Stimulated activated CD8-positive, alpha-beta memory T cell treated with anti-CD3 and anti-CD28 coated beads, Interleukin-2, amount 100 ng/mL, for 48 hours (primary cell): ENCODE results near the gene SIMC1.
"Not testable (repeated sequence)": the region's sequence is repeated elsewhere in the genome, so short reads cannot be mapped to it uniquely, and the experiment has no call there.

Source experiments
- DNase-seq, 2 donors: peaks; one replicate each; pipeline ENCODE4 v3.0.0-alpha.2; 2020; ENCODE audit warnings: low read depth in 2 of 2

SIMC1 gene

GRCh38 chr5:176237971-176238644 lies at the start of gene SIMC1:
Gene SIMC1 (plus strand): TSS chr5:176238424. CDS start chr5:176238509, 85 bp downstream.
- DNase-seq = peak; percentile 15 to 30

DNA sequence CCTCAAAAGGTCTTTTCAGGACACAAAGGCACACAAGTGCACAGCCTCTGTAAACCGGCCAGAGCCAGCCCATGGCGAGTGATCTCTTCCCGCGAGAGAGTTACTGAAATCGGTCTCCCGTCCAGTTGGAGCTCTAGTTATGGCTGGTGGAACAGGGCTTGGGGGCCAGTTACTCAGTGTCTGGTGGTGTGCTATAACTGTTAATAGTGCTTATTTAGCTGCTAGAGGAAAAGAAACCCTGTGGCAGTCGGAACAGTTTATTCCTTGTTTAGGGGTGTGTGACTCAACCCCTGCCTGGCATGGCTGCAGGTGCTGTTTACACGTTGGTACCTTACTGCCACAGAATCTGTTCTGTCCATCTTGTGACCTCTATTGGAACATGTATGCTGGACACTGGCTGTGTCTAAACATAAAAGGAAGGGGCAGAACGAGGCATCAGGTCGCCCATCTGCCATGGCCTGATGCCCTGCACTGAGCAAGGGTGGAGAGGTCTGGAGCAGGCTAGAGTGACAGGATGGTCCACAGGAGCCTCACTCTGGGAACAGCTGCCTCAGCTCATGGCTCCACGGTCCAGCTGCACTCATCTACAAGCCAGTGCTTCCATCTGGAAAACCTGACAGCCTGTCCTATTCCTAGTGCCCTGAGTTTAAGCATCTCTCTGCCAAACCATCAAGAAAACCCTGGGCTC lies 49.6 kb upstream of the SIMC1 start:
- no peak for DNase-seq

DNA sequence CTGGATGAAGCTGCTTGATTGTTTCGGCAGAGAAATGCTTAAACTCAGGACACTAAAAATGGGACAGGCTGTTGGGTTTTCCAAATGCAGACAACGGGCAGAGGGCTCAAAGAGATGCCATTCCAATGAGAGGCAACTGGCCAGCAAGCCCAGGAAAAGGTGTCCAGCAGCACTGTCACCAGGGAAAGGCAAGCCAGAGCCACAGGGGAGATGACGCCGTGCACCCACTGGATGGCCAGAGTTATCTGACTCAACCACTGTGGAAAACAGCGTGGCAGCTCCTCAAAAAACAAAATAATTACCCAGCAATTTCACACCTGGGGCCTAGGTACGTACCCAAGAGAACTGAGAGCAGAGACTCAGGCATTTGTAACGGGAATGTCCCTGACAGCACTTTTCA lies 48.4 kb upstream of the SIMC1 start:
- DNase-seq = no peak

DNA sequence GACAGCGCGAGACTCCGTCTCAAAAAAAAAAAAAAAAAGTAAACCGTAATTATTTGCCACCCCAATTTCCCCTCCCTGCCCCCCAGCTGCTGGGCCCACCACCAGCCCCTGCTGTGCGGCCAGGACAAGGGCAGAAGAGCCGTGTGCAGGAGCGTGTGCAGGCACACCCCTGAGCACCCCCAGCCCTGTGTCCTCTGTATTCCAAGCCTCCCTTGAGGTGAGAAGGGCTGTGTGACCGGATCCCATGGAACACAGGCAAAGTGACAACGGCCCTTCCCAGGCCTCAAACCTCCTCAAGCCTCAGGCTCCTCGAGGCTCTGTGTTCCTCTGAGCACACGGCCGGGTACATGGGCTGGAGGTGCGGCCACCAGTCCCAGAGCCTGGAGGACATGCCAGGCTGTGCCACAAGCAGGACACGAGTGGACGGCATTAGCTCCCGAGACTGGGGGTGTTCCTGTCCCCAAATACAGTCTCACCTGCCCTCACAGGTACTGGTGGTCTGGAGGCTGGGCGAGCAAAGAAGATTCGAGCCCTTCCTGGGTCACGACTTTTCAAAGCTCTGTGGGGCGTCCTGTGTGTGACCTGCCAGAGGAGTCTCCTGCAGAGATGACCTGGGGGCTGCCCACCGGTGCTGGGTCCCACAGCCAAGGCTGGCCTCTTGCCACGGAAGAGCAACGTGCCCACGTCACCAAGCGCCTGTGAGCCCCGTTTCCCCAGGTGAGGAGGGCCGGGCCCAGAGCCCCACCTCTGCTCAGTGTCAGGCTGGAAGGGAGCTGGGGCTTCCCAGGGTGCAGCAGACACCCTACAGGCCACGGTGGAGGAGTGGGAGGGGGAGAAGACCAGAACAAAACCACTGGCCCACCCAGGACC lies 47.1 kb upstream of the SIMC1 start:
- DNase-seq = no peak

- no peak for DNase-seq
Measured at GRCh38 chr5:176192094-176192721, 46.0 kb upstream of the SIMC1 start.

DNA sequence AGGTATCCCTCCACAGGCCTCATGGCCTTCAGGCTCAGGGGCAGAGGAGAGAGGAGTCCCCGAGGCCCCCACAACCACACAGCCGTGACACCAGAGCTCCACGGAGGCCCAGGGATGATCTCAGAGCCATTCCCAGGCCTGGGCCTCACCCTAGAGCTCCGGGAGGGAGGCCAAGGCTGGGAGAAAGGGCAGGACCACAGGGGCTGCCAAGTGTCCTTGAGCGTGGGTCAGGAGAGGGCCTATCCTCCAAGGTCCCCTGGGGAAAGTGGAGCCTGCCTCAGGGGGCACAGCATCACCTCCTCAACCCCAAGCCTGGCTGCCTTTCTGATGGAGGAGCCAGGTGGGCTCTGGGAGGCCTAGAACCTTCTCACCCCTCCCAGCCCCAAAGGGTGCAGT lies 45.5 kb upstream of the SIMC1 start:
- not testable (repeated sequence) for DNase-seq

GRCh38 chr5:176193636-176194035 lies 44.6 kb upstream of the SIMC1 start:
- DNase-seq = not testable (repeated sequence)

DNA sequence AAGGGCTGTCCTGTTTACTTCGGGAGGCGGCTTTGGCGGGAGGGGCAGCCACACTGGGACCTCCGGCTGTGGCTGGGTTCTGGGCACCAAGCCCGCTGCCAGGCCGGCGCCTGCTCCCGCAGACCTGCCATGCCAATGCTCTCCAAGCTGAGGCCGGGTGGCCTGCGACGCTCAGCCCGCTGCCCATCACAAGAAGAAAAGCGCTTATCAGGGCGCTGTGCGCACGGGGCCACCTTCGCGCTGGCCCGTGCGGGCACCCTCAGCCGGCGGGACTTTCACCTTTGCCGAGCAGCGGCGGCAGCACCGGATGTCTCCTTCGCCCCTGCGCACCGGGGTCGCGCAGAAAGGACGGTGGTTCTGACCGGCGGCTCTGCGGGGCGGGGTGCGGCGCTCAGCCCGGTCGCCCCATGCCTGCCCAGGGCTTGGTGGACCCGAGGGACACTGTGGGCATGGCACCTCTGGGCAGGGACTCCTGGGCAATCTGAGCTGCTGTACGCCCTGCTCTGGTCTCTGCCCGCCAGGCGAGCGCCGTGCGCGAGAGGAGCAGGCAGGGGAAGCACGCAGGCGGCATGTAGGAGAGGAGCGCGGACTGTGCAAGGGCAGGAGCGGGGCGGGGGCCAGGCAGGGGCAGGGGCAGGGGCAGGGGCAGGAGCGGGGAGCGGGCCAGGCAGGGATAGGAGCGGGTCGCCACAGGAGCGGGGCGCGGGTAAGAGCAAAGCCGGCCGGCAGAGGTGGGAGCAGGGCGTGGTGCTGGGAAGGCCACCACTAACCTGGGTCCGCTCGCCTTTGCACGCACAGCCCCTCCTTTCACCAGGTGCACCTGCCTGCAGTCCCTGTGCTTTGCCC lies 43.8 kb upstream of the SIMC1 start:
- DNase-seq = not testable (repeated sequence)

- DNase-seq = not testable (repeated sequence)
Measured at GRCh38 chr5:176195084-176195413, 43.2 kb upstream of the SIMC1 start.

DNA sequence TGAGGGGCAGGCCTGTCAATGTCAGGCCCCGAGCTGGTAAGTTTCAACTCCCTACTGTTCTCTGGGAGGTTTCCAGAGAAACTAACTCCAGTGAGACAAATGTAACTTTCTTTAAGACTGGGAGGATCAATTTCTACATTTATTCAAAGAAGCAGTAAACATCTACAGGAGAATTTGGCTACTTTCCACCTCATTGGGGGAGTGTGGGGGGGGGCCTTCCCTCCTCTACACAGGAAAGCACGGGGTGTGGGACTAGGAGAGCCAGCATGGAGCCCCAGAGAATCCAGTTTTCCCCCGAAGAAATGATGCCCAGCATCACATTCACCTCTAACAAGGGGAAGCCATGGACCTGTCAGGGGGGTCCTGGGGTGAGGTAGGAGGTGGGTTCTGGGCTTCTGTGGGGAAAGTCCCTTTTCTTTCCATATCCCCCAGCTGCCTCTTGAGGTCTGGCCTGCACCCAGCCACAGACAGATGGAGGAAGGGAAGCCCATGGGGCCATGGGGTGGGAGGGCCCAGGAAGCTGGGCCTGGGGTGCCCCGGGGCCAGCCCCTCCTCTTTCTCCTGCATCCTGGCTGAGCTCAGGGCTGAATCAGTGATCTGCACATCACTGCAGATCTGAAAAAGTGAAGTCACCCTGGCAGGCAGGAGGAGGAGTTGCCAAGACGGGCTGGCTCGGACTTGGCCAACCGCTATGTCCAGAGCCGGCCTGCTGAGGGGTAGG lies 42.6 kb upstream of the SIMC1 start:
- DNase-seq = not testable (repeated sequence)

DNA sequence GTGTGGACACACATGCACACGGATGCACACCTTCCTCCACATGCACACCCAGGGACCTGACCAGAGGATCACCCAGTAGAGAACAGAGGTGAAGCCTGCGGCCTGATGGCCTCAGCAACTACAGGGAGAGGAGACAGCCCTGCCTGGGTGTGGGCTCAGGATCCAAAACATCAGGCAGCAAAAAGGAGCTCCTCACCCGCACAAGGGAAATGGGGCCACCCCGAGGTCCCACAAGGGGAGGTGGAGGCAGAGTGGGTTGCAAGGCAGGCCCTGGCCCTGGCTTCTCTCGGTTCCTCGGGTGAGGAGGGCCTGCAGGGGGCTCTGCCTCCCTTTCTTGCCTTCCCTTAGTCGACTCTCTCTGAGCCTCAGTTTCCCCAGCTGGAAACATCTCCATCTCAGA lies 41.4 kb upstream of the SIMC1 start:
- DNase-seq = not testable (repeated sequence)

DNA sequence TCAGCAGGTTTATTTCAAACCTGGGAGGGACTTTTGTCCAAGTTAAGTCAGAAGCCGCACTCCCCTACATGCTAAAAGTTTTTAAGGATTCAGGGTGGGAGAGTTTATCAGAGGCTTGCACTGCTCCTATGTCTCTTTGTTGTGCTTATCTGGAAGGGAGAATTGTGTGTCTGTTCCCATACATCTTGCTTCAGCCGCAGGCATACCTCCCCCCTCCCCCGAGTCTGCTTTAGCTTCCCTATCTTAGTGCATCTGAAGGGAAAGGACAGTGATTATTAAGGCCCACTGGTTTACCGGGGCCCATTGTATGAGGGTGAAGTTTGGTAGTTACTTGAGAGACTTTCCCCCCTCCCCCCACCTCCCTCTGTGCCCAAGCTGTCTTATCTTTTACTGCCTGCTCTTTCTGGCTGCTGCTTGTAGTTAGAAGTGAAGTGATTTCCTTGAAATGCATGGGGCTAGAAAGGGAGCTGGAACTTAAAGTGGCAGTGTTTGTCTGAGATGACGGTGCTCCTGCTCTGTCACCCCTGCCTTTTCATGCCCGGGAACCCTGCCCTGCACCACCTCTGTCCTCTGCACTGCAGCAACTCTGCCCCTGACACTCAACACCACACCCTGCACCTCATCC lies 40.9 kb upstream of the SIMC1 start:
- DNase-seq = not testable (repeated sequence)

- DNase-seq = not testable (repeated sequence)
Measured at GRCh38 chr5:176198299-176198698, 39.9 kb upstream of the SIMC1 start.

DNA sequence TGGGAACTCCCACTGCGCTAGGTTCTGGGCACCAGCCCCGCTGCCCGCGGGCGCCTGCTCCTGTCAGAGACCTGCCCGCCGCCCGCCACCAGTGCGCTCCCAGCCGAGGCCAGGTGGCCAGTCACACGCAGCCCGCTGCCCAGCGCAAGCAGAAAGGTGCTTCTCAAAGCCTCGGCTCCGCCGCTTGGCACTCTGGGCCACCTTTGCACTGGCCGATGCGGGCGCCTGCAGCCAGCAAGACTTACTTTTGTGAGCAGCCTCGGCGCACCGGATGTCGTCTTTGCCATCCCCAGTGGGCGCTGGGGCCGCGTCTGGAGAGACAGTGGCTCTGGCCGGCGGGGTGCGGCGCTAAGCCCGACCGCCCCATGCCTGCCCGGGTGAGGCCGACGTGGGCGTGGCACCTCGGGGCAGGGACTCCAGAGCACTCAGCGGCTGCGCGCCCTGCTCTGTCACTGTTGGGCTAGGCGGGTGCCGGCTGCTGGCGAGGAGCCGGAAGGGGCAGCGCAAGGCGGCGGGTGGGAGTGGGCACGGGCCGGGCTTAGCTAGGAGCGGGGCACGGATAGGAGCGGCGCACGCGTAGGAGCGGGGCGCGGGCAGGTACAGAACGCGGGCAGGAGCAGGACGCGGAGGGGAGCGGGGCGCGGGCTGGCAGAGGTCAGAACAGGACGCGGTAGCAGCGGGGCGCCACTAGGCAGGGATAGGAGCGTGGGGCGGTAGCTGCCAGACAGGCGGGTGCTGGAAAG lies 39.1 kb upstream of the SIMC1 start:
- DNase-seq = not testable (repeated sequence)

DNA sequence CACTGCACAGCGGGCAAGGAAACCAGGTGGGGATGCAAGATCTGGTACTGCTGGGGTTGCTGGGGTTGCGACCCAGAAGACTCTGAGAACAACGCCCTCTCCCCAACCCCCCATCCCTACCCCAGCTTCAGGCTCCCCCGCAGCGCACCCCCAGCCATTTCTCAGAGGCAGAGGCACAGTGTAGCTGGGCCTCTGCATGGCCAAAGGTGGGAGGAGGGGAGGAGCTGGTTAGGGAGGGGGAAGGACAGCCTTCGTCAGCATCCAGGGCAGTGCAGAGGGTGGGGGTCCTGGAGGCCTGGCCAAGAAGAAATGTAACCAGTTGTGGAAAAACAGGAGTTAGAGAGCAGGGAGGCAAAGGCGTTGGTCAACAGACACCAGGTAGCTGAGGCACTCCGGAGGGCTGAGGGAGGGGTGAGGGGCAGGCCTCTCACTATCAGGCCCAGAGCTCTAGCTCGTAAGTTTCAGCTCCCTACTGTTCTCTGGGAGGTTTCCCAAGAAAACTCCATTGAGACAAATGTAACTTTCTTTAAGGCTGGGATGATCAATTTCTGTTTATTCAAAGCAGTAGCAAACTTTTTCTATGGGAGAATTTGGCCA lies 38.3 kb upstream of the SIMC1 start:
- DNase-seq = not testable (repeated sequence)

DNA sequence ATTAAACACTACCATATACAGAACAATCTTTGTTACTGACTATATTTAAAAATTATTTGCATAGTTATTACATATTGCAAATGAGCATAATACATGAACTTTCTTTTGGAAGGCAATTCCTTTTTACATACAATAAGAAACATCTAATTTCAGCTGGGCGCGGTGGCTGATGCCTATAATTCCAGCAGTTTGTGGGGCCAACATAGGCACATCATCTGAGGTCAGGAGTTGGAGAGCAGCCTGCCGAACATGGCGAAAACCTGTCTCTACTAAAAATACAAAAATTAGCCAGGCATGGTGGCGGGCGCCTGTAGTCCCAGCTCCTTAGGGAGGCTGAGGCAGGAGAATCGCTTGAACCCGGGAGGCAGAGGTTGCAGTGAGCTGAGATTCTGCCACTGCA lies 36.4 kb upstream of the SIMC1 start:
- no peak for DNase-seq

GRCh38 chr5:176203086-176203485 lies 35.1 kb upstream of the SIMC1 start:
- DNase-seq = no peak

- DNase-seq = not testable (repeated sequence)
Measured at GRCh38 chr5:176203535-176203934, 34.7 kb upstream of the SIMC1 start.
